ENCODE results near the gene RBKS. TPM values are rescaled to one million over a fixed set of nuclear protein-coding genes. Genes with fewer than 3 reads are reported as not detected.
A peak's percentile ranks its signal among the peaks of the same experiment; 100 is the strongest.

Gene RBKS
- total and polyA plus RNA-seq, 2 of the 13 experiments (the other 11 are each of a cell fraction or from before 2014, with no cell fraction given) = 7.7 to 8.3 TPM

DNA sequence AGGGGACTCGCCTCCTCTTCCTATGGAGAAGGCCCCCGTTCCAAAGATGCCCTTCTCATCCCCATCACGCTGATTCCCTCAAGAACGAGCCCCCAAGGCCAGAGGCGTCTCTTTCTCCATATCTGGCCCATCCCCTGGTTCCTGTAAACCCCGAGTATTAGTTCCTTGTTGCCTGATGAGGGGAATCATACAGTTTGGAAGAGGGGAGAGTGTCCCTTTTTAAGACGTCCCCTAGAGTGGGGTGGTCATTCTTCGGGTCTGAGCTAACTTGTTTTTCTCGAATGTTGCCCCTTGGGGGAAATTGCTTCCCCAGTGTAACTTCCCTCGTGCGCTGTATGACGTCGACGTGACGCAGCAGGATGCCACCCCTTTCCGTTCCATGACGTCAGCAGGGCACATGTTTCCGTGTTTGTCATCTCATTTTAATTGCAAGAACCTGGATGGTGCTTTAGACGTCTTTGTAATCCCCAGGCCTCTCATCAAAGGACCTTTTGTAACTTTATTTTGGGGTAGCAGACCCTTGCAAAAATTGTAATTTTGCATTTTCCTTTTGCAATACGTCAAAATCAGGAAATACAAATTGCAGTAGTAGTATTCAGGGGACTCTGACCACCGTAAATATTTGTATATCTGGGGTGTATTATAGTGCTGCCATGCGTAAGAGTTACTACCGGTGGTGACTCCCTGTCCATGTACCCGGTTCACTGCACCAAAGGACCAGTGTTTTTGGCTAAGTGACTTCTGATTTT lies 911 bp upstream of the RBKS start (continued):
- TF ChIP-seq, protein P1, sequence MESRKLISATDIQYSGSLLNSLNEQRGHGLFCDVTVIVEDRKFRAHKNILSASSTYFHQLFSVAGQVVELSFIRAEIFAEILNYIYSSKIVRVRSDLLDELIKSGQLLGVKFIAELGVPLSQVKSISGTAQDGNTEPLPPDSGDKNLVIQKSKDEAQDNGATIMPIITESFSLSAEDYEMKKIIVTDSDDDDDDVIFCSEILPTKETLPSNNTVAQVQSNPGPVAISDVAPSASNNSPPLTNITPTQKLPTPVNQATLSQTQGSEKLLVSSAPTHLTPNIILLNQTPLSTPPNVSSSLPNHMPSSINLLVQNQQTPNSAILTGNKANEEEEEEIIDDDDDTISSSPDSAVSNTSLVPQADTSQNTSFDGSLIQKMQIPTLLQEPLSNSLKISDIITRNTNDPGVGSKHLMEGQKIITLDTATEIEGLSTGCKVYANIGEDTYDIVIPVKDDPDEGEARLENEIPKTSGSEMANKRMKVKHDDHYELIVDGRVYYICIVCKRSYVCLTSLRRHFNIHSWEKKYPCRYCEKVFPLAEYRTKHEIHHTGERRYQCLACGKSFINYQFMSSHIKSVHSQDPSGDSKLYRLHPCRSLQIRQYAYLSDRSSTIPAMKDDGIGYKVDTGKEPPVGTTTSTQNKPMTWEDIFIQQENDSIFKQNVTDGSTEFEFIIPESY (CRISPR knock-in tag; IDR thresholded peaks at IDR 0.05) = peak; percentile 33; the same call in 1 of the 2 replicates
- TF ChIP-seq ZFYVE20 (CRISPR knock-in tag; IDR thresholded peaks at IDR 0.05; ENCODE audit: borderline replicate concordance, low read depth) (no peak), TFAP4 (IDR thresholded peaks at IDR 0.05; ENCODE audit: borderline replicate concordance, low read depth) (no peak), CCDC6 (CRISPR knock-in tag; IDR thresholded peaks at IDR 0.05) (no peak), ZNF264 (CRISPR knock-in tag; IDR thresholded peaks at IDR 0.05) (no peak), ATF7-NPFF (CRISPR knock-in tag; IDR thresholded peaks at IDR 0.05; ENCODE audit: low read depth) (no peak), SATB2 (CRISPR knock-in tag; IDR thresholded peaks at IDR 0.05) (no peak), PHF20 (CRISPR knock-in tag; IDR thresholded peaks at IDR 0.05) (no peak), ZC3H4 (CRISPR knock-in tag; IDR thresholded peaks at IDR 0.05; ENCODE audit: borderline replicate concordance) (no peak), SRSF1 (optimal IDR thresholded peaks at IDR 0.05; ENCODE audit: low read depth, low read length) (no peak), ZNF207 (IDR thresholded peaks at IDR 0.05; ENCODE audit: borderline replicate concordance) (no peak), IRF9 (CRISPR knock-in tag; IDR thresholded peaks at IDR 0.05; ENCODE audit: borderline replicate concordance) (no peak), GZF1 (CRISPR knock-in tag; IDR thresholded peaks at IDR 0.05) (no peak), GATA4 (IDR thresholded peaks at IDR 0.05; ENCODE audit: borderline replicate concordance, low read depth) (no peak), ZNF839 (CRISPR knock-in tag; IDR thresholded peaks at IDR 0.05; ENCODE audit: borderline replicate concordance) (no peak; the same call in 1 of the 2 replicates), KDM2A (CRISPR knock-in tag; IDR thresholded peaks at IDR 0.05; ENCODE audit: borderline replicate concordance, low read depth) (no peak; the same call in 1 of the 2 replicates), PITX1 (CRISPR knock-in tag; IDR thresholded peaks at IDR 0.05) (no peak), ZSCAN12 (CRISPR knock-in tag; IDR thresholded peaks at IDR 0.05) (no peak), ZSCAN25 (CRISPR knock-in tag; IDR thresholded peaks at IDR 0.05) (no peak)
- TF ChIP-seq, protein P2, sequence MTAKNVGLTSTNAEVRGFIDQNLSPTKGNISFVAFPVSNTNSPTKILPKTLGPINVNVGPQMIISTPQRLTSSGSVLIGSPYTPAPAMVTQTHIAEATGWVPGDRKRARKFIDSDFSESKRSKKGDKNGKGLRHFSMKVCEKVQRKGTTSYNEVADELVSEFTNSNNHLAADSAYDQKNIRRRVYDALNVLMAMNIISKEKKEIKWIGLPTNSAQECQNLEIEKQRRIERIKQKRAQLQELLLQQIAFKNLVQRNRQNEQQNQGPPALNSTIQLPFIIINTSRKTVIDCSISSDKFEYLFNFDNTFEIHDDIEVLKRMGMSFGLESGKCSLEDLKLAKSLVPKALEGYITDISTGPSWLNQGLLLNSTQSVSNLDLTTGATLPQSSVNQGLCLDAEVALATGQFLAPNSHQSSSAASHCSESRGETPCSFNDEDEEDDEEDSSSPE (CRISPR knock-in tag; IDR thresholded peaks at IDR 0.05) = no peak
- TF ChIP-seq, protein P3, sequence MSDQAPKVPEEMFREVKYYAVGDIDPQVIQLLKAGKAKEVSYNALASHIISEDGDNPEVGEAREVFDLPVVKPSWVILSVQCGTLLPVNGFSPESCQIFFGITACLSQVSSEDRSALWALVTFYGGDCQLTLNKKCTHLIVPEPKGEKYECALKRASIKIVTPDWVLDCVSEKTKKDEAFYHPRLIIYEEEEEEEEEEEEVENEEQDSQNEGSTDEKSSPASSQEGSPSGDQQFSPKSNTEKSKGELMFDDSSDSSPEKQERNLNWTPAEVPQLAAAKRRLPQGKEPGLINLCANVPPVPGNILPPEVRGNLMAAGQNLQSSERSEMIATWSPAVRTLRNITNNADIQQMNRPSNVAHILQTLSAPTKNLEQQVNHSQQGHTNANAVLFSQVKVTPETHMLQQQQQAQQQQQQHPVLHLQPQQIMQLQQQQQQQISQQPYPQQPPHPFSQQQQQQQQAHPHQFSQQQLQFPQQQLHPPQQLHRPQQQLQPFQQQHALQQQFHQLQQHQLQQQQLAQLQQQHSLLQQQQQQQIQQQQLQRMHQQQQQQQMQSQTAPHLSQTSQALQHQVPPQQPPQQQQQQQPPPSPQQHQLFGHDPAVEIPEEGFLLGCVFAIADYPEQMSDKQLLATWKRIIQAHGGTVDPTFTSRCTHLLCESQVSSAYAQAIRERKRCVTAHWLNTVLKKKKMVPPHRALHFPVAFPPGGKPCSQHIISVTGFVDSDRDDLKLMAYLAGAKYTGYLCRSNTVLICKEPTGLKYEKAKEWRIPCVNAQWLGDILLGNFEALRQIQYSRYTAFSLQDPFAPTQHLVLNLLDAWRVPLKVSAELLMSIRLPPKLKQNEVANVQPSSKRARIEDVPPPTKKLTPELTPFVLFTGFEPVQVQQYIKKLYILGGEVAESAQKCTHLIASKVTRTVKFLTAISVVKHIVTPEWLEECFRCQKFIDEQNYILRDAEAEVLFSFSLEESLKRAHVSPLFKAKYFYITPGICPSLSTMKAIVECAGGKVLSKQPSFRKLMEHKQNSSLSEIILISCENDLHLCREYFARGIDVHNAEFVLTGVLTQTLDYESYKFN (CRISPR knock-in tag; conservative IDR thresholded peaks at IDR 0.05) = 0 out of 2 replicates have a peak, but pooled peaks have one; percentile 42

Data from HepG2 (cell line).